Keratinocyte (primary cell): ENCODE data around the gene MTX2. TPM values are rescaled to one million over a fixed set of nuclear protein-coding genes. Genes with fewer than 3 reads are reported as not detected.
"Not testable (repeated sequence)": the region's sequence is repeated elsewhere in the genome, so short reads cannot be mapped to it uniquely, and the experiment has no call there.

Source experiments
- DNase-seq: peaks from one replicate; pipeline ENCODE4 v3.0.0-alpha.2; 2011; ENCODE audit warnings: low read depth, missing footprints, low spot score
- FAIRE-seq: peaks from 2 replicates; lab custom pipeline; 2011; peaks lifted over from hg19 to GRCh38; lab: Jason Lieb, UNC
- H2AFZ ChIP-seq: 2 replicates; pipeline ENCODE4 v1.6.0; 2012; ENCODE audit warnings: low read length, control low read depth, inconsistent platforms; ENCODE audit not compliant: control insufficient read depth
- H3K27ac ChIP-seq: 2 replicates; pipeline ENCODE4 v1.5.1; 2011; ENCODE audit warnings: low read length; ENCODE audit not compliant: control insufficient read depth, insufficient read depth
- H3K27me3 ChIP-seq: 3 replicates; pipeline ENCODE4 v1.6.0; 2011; ENCODE audit warnings: low read length; ENCODE audit not compliant: control insufficient read depth, insufficient read depth; ENCODE audit errors: extremely low read depth
- H3K36me3 ChIP-seq, 2 experiments: 2 replicates in 1 of 2; 3 replicates in 1 of 2; pipeline ENCODE4 v1.5.1; 2011; ENCODE audit warnings: low read length in 2 of 2, mild to moderate bottlenecking in 1 of 2; ENCODE audit not compliant: control insufficient read depth in 2 of 2, insufficient read depth in 2 of 2; ENCODE audit errors: extremely low read depth in 1 of 2
- H3K4me1 ChIP-seq: 3 replicates; pipeline ENCODE4 v1.5.1; 2011; ENCODE audit warnings: low read length; ENCODE audit not compliant: control insufficient read depth, insufficient read depth; ENCODE audit errors: extremely low read depth
- H3K4me2 ChIP-seq: 3 replicates; pipeline ENCODE4 v1.6.0; 2011; ENCODE audit warnings: low read depth, low read length; ENCODE audit not compliant: control insufficient read depth, insufficient read depth; ENCODE audit errors: extremely low read depth
- H3K4me3 ChIP-seq, 3 experiments: fragments of 200-600 bp in 1 of 3; sonication (generic) in 1 of 3; 2 replicates in 2 of 3; 3 replicates in 1 of 3; pipeline ENCODE4 v1.5.1; 2011 to 2016; ENCODE audit warnings: low read length in 3 of 3, mild to moderate bottlenecking in 3 of 3, control low read depth in 2 of 3, inconsistent platforms in 1 of 3, low read depth in 1 of 3, mixed read lengths in 1 of 3, mixed run types in 1 of 3, moderate library complexity in 1 of 3; ENCODE audit not compliant: control insufficient read depth in 2 of 3, insufficient read depth in 2 of 3; ENCODE audit errors: extremely low read depth in 1 of 3
- H3K79me2 ChIP-seq: 2 replicates; pipeline ENCODE4 v1.6.0; 2012; ENCODE audit warnings: low read length; ENCODE audit not compliant: control insufficient read depth, insufficient read depth
- H3K9ac ChIP-seq: 3 replicates; pipeline ENCODE4 v1.6.0; 2011; ENCODE audit warnings: low read length; ENCODE audit not compliant: control insufficient read depth, insufficient read depth; ENCODE audit errors: extremely low read depth
- H3K9me1 ChIP-seq: 3 replicates; pipeline ENCODE4 v1.6.0; 2011; ENCODE audit warnings: low read length; ENCODE audit not compliant: control insufficient read depth, insufficient read depth; ENCODE audit errors: extremely low read depth
- H3K9me3 ChIP-seq: 2 replicates; pipeline ENCODE4 v1.5.1; 2012; ENCODE audit warnings: low read depth, low read length; ENCODE audit not compliant: control insufficient read depth
- H4K20me1 ChIP-seq: 3 replicates; pipeline ENCODE4 v1.6.0; 2011; ENCODE audit warnings: low read length; ENCODE audit not compliant: control insufficient read depth, insufficient read depth; ENCODE audit errors: extremely low read depth
- CTCF ChIP-seq, 3 experiments: IDR thresholded peaks in 1 of 3; conservative IDR thresholded peaks in 1 of 3; optimal IDR thresholded peaks in 1 of 3; 2 replicates in 2 of 3; 3 replicates in 1 of 3; pipeline versions ENCODE3 to v1.5.1; 2011; ENCODE audit warnings: low read length in 3 of 3, mild to moderate bottlenecking in 3 of 3, moderate library complexity in 2 of 3, control low read depth in 1 of 3, inconsistent platforms in 1 of 3; ENCODE audit not compliant: insufficient read depth in 2 of 3; ENCODE audit errors: extremely low read depth in 1 of 3
- EZH2 ChIP-seq: IDR thresholded peaks from one replicate; pipeline ENCODE4 v1.6.1; 2012; ENCODE audit warnings: inconsistent platforms, mild to moderate bottlenecking, low read length, moderate library complexity
- dilution Hi-C: fragments of 300-500 bp; cut with MboI; formaldehyde crosslinking; loops from one replicate; pipeline ENCODE4 v1.7.0; 2020; ENCODE audit warnings: low sequenced_read_pairs; ENCODE audit not compliant: extremely low pct_ligation_motif_present
- polyA plus RNA-seq, 5 experiments: library from polyadenylated mRNA; depleted of rRNA in 3 of 5; stranded (reverse) in 3 of 5; stranded (forward) in 1 of 5; unstranded in 1 of 5; fragments of >200 nt; gene quantifications; 1 replicate in 1 of 5; 2 replicates in 3 of 5; 3 replicates in 1 of 5; pipeline versions ENCODE4 v1.2.1 to v1.2.3, GENCODE V29; 2011 to 2012; ENCODE audit warnings: missing spikeins in 2 of 5, low read depth in 1 of 5, low replicate concordance in 1 of 5

MTX2 gene
- polyA plus RNA-seq, 1 donor (not counting 4 experiments of a cell fraction or from before 2014, with no cell fraction given), result 60.3 TPM

DNA sequence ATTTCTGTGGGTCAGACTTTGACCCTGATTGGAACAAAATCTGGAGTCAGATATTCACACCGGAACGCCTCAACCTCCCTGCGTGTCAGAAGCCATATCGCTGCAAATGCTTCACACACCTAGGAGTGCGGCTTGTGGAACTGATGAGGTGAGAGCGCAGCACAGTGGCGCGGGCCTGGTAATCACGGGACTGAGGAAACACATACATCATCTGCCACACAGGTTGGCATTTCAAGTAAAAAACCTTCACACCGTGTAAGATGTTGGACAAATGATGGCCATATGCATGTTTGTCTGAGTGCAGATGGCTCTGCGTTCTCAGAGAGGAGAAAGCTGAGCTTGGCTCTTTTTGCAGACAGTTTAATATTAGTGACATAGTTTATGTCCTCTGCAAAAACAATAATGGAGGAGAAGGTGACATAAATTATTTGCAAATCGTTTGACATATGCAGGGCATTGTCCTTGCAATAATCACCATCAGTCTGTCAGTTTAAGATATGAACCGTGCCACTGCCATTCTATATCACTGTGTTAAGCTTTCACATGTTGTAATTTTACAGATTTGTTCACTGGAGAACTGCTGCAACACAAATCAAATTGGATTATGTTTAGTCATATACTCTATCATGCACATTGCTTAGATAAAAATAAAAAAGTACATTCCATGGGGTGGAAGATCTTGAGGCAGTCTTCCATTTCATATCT is 101.4 kb downstream of the MTX2 start:
- dilution Hi-C loops, result no loop called here
- no peak overlapping the region for H3K4me3 ChIP-seq
- H3K27me3 ChIP-seq, result no peaks in the 10 kb centered on the region
- H3K4me1 ChIP-seq, result no peaks in the 10 kb centered on the region
- H3K9me3 ChIP-seq, result no peaks in the 10 kb centered on the region
- no peak overlapping the region for H3K4me2 ChIP-seq
- no peak overlapping the region for H2AFZ ChIP-seq
- H3K9ac ChIP-seq, result no peak overlapping the region
- TF ChIP-seq EZH2 (no peak), CTCF (optimal IDR thresholded peaks at IDR 0.05 in 1 of 3, IDR thresholded peaks at IDR 0.05 in 1 of 3, conservative IDR thresholded peaks at IDR 0.05 in 1 of 3; ENCODE audit: extremely low read depth in 1 of 3, insufficient read depth in 2 of 3, low read length in 3 of 3) (no peak)
- DNase-seq (no peak), FAIRE-seq (no peak)
- no peak overlapping the region for H3K27ac ChIP-seq
- H3K36me3 ChIP-seq, result no peaks in the 10 kb centered on the region
- H3K9me1 ChIP-seq, result no peaks in the 10 kb centered on the region
- H3K79me2 ChIP-seq, result no peaks in the 10 kb centered on the region
- no peaks in the 10 kb centered on the region for H4K20me1 ChIP-seq

DNA sequence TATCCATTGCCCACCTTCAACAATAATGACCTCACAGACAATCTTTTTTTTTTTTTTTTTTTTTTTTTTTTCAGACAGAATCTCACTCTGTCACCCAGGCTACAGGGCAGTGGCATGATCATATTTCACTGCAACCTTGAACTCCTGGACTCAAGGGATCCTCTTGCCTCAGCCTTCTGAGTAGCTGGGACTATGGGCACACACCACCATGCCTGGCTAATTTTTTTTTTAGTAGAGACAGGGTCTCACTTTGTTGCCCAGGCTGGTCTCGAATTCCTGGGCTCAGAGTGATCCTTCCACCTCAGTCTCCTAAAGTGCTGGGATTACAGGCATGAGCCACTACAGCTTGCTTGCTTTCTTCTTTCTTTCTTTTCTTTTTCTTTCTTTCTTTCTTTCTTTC is 103.9 kb downstream of the MTX2 start:
- H3K36me3 ChIP-seq, H3K27me3 ChIP-seq, DNase-seq, H3K9ac ChIP-seq, H3K4me3 ChIP-seq, H2AFZ ChIP-seq, FAIRE-seq, H3K9me3 ChIP-seq, H4K20me1 ChIP-seq, dilution Hi-C loops, H3K9me1 ChIP-seq, H3K27ac ChIP-seq, H3K79me2 ChIP-seq, H3K4me1 ChIP-seq, H3K4me2 ChIP-seq: not testable (repeated sequence)

GRCh38 chr2:176378323-176378722 is 109.1 kb downstream of the MTX2 start:
- no peak overlapping the region for H3K4me2 ChIP-seq

More at GRCh38 chr2:176378323-176378722, 109.1 kb downstream of the MTX2 start:
- FAIRE-seq (no peak), DNase-seq (no peak)
- H3K36me3 ChIP-seq, result no peaks in the 10 kb centered on the region
- H3K9me1 ChIP-seq, result no peaks in the 10 kb centered on the region
- H2AFZ ChIP-seq, result no peak overlapping the region
- no peak overlapping the region for H3K9ac ChIP-seq
- H3K4me3 ChIP-seq, result no peak overlapping the region
- H3K27ac ChIP-seq, result no peak overlapping the region
- H3K27me3 ChIP-seq, result no peaks in the 10 kb centered on the region
- dilution Hi-C loops, result no loop called here
- H3K4me1 ChIP-seq, result no peaks in the 10 kb centered on the region
- no peaks in the 10 kb centered on the region for H3K9me3 ChIP-seq
- no peak for TF ChIP-seq EZH2
- no peak for TF ChIP-seq CTCF (optimal IDR thresholded peaks at IDR 0.05 in 1 of 3, IDR thresholded peaks at IDR 0.05 in 1 of 3, conservative IDR thresholded peaks at IDR 0.05 in 1 of 3; ENCODE audit: extremely low read depth in 1 of 3, insufficient read depth in 2 of 3, low read length in 3 of 3)
- H4K20me1 ChIP-seq, result no peaks in the 10 kb centered on the region
- H3K79me2 ChIP-seq, result no peaks in the 10 kb centered on the region
